ENCODE data around the gene COL23A1.
"Not testable (repeated sequence)": the region's sequence is repeated elsewhere in the genome, so short reads cannot be mapped to it uniquely, and the experiment has no call there.

Gene COL23A1

GRCh38 chr5:178265746-178266145 lies 324.4 kb downstream of the COL23A1 start:
- DNase-seq (ENCODE audit: low read depth in 2 of 2), result no peak

GRCh38 chr5:178264044-178264443 lies 326.1 kb downstream of the COL23A1 start:
- DNase-seq (ENCODE audit: low read depth in 2 of 2), result no peak

GRCh38 chr5:178261666-178262600 lies 328.3 kb downstream of the COL23A1 start:
- DNase-seq (ENCODE audit: low read depth in 2 of 2), result no peak

- DNase-seq (ENCODE audit: low read depth in 2 of 2), result no peak
These were observed 330.3 kb downstream of the COL23A1 start for GRCh38 chr5:178259623-178260536.

GRCh38 chr5:178257650-178258049 lies 332.5 kb downstream of the COL23A1 start:
- no peak for DNase-seq (ENCODE audit: low read depth in 2 of 2)

- DNase-seq (ENCODE audit: low read depth in 2 of 2), result no peak
These were observed 333.4 kb downstream of the COL23A1 start for GRCh38 chr5:178256746-178257145.

GRCh38 chr5:178253632-178254031 lies 336.6 kb downstream of the COL23A1 start:
- not testable (repeated sequence) for DNase-seq (ENCODE audit: low read depth in 2 of 2)

GRCh38 chr5:178252258-178252657 lies 337.9 kb downstream of the COL23A1 start:
- DNase-seq (ENCODE audit: low read depth in 2 of 2), result no peak

GRCh38 chr5:178250263-178250662 lies 339.9 kb downstream of the COL23A1 start:
- DNase-seq (ENCODE audit: low read depth in 2 of 2), result no peak

- DNase-seq (ENCODE audit: low read depth in 2 of 2), result no peak
These were observed 340.8 kb downstream of the COL23A1 start for GRCh38 chr5:178249191-178249989.

- no peak for DNase-seq (ENCODE audit: low read depth in 2 of 2)
These were observed 341.4 kb downstream of the COL23A1 start for GRCh38 chr5:178248750-178249149.

- no peak for DNase-seq (ENCODE audit: low read depth in 2 of 2)
These were observed 342.4 kb downstream of the COL23A1 start for GRCh38 chr5:178247481-178248456.

- no peak for DNase-seq (ENCODE audit: low read depth in 2 of 2)
These were observed 343.4 kb downstream of the COL23A1 start for GRCh38 chr5:178246624-178247279.

- DNase-seq (ENCODE audit: low read depth in 2 of 2), result no peak
These were observed 344.8 kb downstream of the COL23A1 start for GRCh38 chr5:178245389-178245788.

- DNase-seq (ENCODE audit: low read depth in 2 of 2), result no peak
These were observed 345.6 kb downstream of the COL23A1 start for GRCh38 chr5:178244576-178244975.

GRCh38 chr5:178242416-178242815 lies 347.8 kb downstream of the COL23A1 start:
- no peak for DNase-seq (ENCODE audit: low read depth in 2 of 2)

- DNase-seq (ENCODE audit: low read depth in 2 of 2), result no peak
These were observed 348.4 kb downstream of the COL23A1 start for GRCh38 chr5:178241688-178242231.

GRCh38 chr5:178241231-178241663 lies 348.9 kb downstream of the COL23A1 start:
- no peak for DNase-seq (ENCODE audit: low read depth in 2 of 2)

- DNase-seq (ENCODE audit: low read depth in 2 of 2), result no peak
These were observed 349.4 kb downstream of the COL23A1 start for GRCh38 chr5:178240766-178241165.

Measured in stimulated activated CD8-positive, alpha-beta memory T cell treated with anti-CD3 and anti-CD28 coated beads, Interleukin-15, amount 100 ng/mL, for 4 hours (primary cell).